Spleen (tissue), 11 donors: ENCODE measurements around the gene CEP68. TPM values are rescaled to one million over a fixed set of nuclear protein-coding genes. Genes with fewer than 3 reads are reported as not detected.

Experiments used
- DNase-seq: peaks from one replicate; pipeline ENCODE4 v3.0.0-alpha.2; 2020
- H3K27ac ChIP-seq, 8 donors: fragments of 200-600 bp; sonication (generic) in 7 of 8; 1 replicate in 4 of 8; 2 replicates in 4 of 8; pipeline versions ENCODE4 v1.5.0 to v1.8.0; 2016 to 2021; ENCODE audit warnings: inconsistent platforms in 4 of 8, mild to moderate bottlenecking in 4 of 8, moderate library complexity in 1 of 8
- H3K27me3 ChIP-seq, 7 donors: fragments of 200-600 bp; sonication (generic) in 6 of 7; replicated peaks in 1 of 7; 1 replicate in 4 of 7; 2 replicates in 3 of 7; pipeline versions ENCODE4 v1.5.0 to v1.8.0; 2016 to 2021; ENCODE audit warnings: inconsistent platforms in 3 of 7, mild to moderate bottlenecking in 1 of 7
- H3K36me3 ChIP-seq, 6 donors: fragments of 200-600 bp; sonication (generic) in 5 of 6; 1 replicate in 4 of 6; 2 replicates in 2 of 6; pipeline versions ENCODE4 v1.5.0 to v1.8.0; 2016 to 2021; ENCODE audit warnings: inconsistent platforms in 2 of 6
- H3K4me1 ChIP-seq, 6 donors: fragments of 200-600 bp; sonication (generic) in 5 of 6; 1 replicate in 3 of 6; 2 replicates in 3 of 6; pipeline versions ENCODE4 v1.5.0 to v1.8.0; 2016 to 2021; ENCODE audit warnings: inconsistent platforms in 3 of 6
- H3K4me3 ChIP-seq, 8 donors: fragments of 200-600 bp; sonication (generic) in 7 of 8; 1 replicate in 4 of 8; 2 replicates in 4 of 8; pipeline versions ENCODE4 v1.5.0 to v1.8.0; 2016 to 2021; ENCODE audit warnings: inconsistent platforms in 4 of 8, mild to moderate bottlenecking in 4 of 8, moderate library complexity in 2 of 8
- H3K9me3 ChIP-seq, 8 donors: fragments of 200-600 bp; sonication (generic) in 7 of 8; 1 replicate in 4 of 8; 2 replicates in 4 of 8; pipeline versions ENCODE4 v1.5.0 to v1.8.0; 2016 to 2021; ENCODE audit warnings: inconsistent platforms in 4 of 8
- POLR2A ChIP-seq, 3 donors: fragments of 450-650 bp; IDR thresholded peaks; one replicate each; pipeline ENCODE4 v1.5.1; 2017; ENCODE audit warnings: antibody characterized with exemption in 3 of 3, mild to moderate bottlenecking in 1 of 3
- POLR2AphosphoS5 ChIP-seq, 3 donors: sonication (generic); formaldehyde crosslinking; IDR thresholded peaks; one replicate each; pipeline ENCODE4 v1.5.1; 2017; ENCODE audit warnings: antibody characterized with exemption in 3 of 3
- WGBS, 5 donors: extraction: QIAGEN DNeasy Blood & Tissue Kit in 3 of 5; methylation state at CpG; one replicate each; pipeline versions ENCODE4 v1.1.5 to v1.1.7; 2013 to 2018; 5-methylcytosine and 5-hydroxymethylcytosine counted together
- intact Hi-C: fragments of 100-400 bp; cut with DNase I; formaldehyde crosslinking; loops from one replicate; pipeline ENCODE4 v1.15.0; 2023; ENCODE audit warnings: low total_unique reads
- polyA plus RNA-seq, 3 donors: library from polyadenylated mRNA; stranded (reverse); fragments of 200-250 nt; gene quantifications; one replicate each; pipeline ENCODE4 v1.2.1, GENCODE V29; 2013
- total RNA-seq, 7 donors: library from RNA; depleted of rRNA in 3 of 7; stranded (reverse); fragments of >200 nt in 3 of 7; fragmentation: NEBNext Ultra II Directional in 4 of 7; extraction: Animal tissue kit (Norgen Biotek cat#: 25700) in 4 of 7; gene quantifications; one replicate each; pipeline versions ENCODE4 v1.1.0 to v1.2.1, GENCODE V29; 2016 to 2021
- TF ChIP-seq, protein P1 (sequence below), 11 experiments: fragments of 200-600 bp in 7 of 11; fragments of 450-650 bp in 4 of 11; sonication (generic) in 4 of 11; IDR thresholded peaks in 8 of 11; conservative IDR thresholded peaks in 3 of 11; 1 replicate in 7 of 11; 2 replicates in 4 of 11; pipeline versions ENCODE4 v1.4.0 to v1.8.0; 2016 to 2021; ENCODE audit warnings: antibody characterized with exemption in 11 of 11, inconsistent platforms in 4 of 11, mild to moderate bottlenecking in 1 of 11
- donor health status: healthy with polysubstance abuse.
- donor health status: DM: no; HTN: no; CAD: no; lungs with moderate emphysema.
- donor health status: DM: no; HTN: no; CAD: no.
- donor health status: Bipolar disorder and iron deficiency.
- donor health status: healthy.
- donor health status: DM: no; HTN: no; CAD: no.
- donor health status: DM: yes; HTN: yes; CAD: no.

Gene CEP68
- total and polyA plus RNA-seq, 10 donors = 5.2 to 26.7 (median 19.5) TPM

DNA sequence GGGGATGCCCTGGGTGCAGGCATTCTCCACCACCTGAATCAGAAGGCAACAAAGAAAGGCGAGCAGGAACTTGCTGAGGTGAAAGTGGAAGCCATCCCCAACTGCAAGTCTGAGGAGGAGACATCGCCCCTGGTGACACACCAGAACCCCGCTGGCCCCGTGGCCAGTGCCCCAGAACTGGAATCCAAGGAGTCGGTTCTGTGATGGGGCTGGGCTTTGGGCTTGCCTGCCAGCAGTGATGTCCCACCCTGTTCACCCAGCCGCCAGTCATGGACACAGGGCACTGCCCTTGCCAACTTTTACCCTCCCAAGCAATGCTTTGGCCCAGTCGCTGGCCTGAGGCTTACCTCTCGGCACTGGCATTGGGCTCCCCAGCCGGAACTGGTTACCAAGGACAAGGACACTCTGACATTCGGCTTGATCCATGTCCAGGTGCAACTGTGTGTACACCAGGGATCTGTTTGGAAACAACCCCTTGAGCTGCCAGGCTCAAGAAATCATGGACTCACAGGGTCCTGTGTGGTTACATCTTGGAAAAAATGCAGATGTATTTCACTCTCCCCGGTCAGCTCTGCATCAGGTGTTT is 35.2 kb upstream of the CEP68 start:
- intact Hi-C loops = no loop called here
- Histone ChIP-seq H3K9me3 (no peaks in the 10 kb centered on the region), H3K27me3 (no peaks in the 10 kb centered on the region), H3K4me3 (no peak overlapping the region), H3K4me1 (peaks cover 16 to 67% (median 36%) of the 10 kb centered on the region in 6 donors), H3K36me3 (peaks cover 0 to 76% (median 27%) of the 10 kb centered on the region in 6 donors), H3K27ac (peak overlapping the region in 4 of 8 donors; percentile 10 to 54 (median 23))
- TF ChIP-seq POLR2A (IDR thresholded peaks at IDR 0.05) = no peak
- TF ChIP-seq POLR2AphosphoS5 (IDR thresholded peaks at IDR 0.05) = peak in 2 of 3 donors; percentile 24 to 45
- TF ChIP-seq, protein P1, sequence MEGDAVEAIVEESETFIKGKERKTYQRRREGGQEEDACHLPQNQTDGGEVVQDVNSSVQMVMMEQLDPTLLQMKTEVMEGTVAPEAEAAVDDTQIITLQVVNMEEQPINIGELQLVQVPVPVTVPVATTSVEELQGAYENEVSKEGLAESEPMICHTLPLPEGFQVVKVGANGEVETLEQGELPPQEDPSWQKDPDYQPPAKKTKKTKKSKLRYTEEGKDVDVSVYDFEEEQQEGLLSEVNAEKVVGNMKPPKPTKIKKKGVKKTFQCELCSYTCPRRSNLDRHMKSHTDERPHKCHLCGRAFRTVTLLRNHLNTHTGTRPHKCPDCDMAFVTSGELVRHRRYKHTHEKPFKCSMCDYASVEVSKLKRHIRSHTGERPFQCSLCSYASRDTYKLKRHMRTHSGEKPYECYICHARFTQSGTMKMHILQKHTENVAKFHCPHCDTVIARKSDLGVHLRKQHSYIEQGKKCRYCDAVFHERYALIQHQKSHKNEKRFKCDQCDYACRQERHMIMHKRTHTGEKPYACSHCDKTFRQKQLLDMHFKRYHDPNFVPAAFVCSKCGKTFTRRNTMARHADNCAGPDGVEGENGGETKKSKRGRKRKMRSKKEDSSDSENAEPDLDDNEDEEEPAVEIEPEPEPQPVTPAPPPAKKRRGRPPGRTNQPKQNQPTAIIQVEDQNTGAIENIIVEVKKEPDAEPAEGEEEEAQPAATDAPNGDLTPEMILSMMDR (IDR thresholded peaks at IDR 0.05 in 8 of 11, conservative IDR thresholded peaks at IDR 0.05 in 3 of 11) = no peak
- WGBS, 5 donors = 81 to 88% (median 85%) methylated on average over 5 to 11 of the region's 11 CpGs
- DNase-seq = no peak

- intact Hi-C loops = no loop called here
- Histone ChIP-seq H3K4me1 (peaks cover 16 to 67% (median 40%) of the 10 kb centered on the region in 6 donors), H3K4me3 (no peak overlapping the region), H3K27ac (peak overlapping the region in 2 of 8 donors; percentile 10 to 54), H3K27me3 (no peaks in the 10 kb centered on the region), H3K36me3 (peaks cover 0 to 70% (median 27%) of the 10 kb centered on the region in 6 donors), H3K9me3 (no peaks in the 10 kb centered on the region)
- TF ChIP-seq POLR2AphosphoS5 (IDR thresholded peaks at IDR 0.05) (no peak), POLR2A (IDR thresholded peaks at IDR 0.05) (no peak)
- TF ChIP-seq, protein P1 (IDR thresholded peaks at IDR 0.05 in 8 of 11, conservative IDR thresholded peaks at IDR 0.05 in 3 of 11) = no peak
- WGBS, 5 donors = 72 to 78% (median 75%) methylated on average over 4 of the region's 4 CpGs
- no peak for DNase-seq
These were observed 34.5 kb upstream of the CEP68 start for GRCh38 chr2:65021709-65022108.

DNA sequence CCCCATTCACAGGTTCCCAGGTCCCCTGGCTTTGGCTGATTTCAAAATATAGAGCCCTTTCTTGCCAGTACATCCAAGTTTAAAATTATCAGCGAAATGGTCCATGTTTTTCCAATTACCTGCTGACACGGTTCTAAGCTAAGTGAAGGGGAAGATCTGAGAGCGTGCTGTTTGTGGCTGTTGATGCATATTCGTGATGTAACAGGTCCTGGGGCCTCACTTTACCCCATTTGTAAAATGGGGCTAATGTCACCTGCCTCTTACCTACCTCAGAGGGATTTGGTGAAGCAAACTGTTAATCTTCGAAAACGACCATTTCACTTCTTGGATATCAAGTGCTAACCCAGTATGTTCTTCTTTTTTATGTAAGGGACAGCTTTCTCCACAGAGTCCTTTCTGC is 34.0 kb upstream of the CEP68 start:
- peaks cover 0 to 67% (median 27%) of the 10 kb centered on the region in 6 donors for H3K36me3 ChIP-seq
- H3K9me3 ChIP-seq = no peaks in the 10 kb centered on the region
- H3K4me1 ChIP-seq = peaks cover 12 to 67% (median 40%) of the 10 kb centered on the region in 6 donors
- no peak overlapping the region for H3K27ac ChIP-seq
- H3K4me3 ChIP-seq = no peak overlapping the region
- WGBS, 5 donors = 92 to 98% (median 94%) methylated on average over 6 of the region's 6 CpGs
- TF ChIP-seq POLR2AphosphoS5 (IDR thresholded peaks at IDR 0.05) (no peak), POLR2A (IDR thresholded peaks at IDR 0.05) (no peak)
- TF ChIP-seq, protein P1 (IDR thresholded peaks at IDR 0.05 in 8 of 11, conservative IDR thresholded peaks at IDR 0.05 in 3 of 11) = no peak
- intact Hi-C loops = no loop called here
- H3K27me3 ChIP-seq = no peaks in the 10 kb centered on the region
- DNase-seq = no peak

- TF ChIP-seq POLR2AphosphoS5 (IDR thresholded peaks at IDR 0.05) = no peak
- TF ChIP-seq POLR2A (IDR thresholded peaks at IDR 0.05) = no peak
- TF ChIP-seq, protein P1 (IDR thresholded peaks at IDR 0.05 in 8 of 11, conservative IDR thresholded peaks at IDR 0.05 in 3 of 11) = no peak
- WGBS, 5 donors = 91 to 98% (median 95%) methylated on average over 8 of the region's 8 CpGs
These were observed 32.5 kb upstream of the CEP68 start for GRCh38 chr2:65023742-65024141.

More at GRCh38 chr2:65023742-65024141, 32.5 kb upstream of the CEP68 start:
- intact Hi-C loops = no loop called here
- Histone ChIP-seq H3K36me3 (peaks cover 0 to 56% (median 22%) of the 10 kb centered on the region in 6 donors), H3K27ac (no peak overlapping the region), H3K4me1 (peaks cover 16 to 67% (median 40%) of the 10 kb centered on the region in 6 donors), H3K9me3 (no peaks in the 10 kb centered on the region), H3K4me3 (no peak overlapping the region), H3K27me3 (no peaks in the 10 kb centered on the region)
- no peak for DNase-seq
